Esophagus muscularis mucosa (tissue), 4 donors: ENCODE measurements around the gene TPCN1. TPM values are rescaled to one million over a fixed set of nuclear protein-coding genes. Genes with fewer than 3 reads are reported as not detected.

ENCODE experiments used
- DNase-seq: peaks from one replicate; pipeline ENCODE4 v3.0.0-alpha.2; 2017; ENCODE audit errors: extremely low spot score
- H3K27ac ChIP-seq, 4 donors: fragments of 200-600 bp; sonication (generic); replicated peaks in 1 of 4; 1 replicate in 3 of 4; 2 replicates in 1 of 4; pipeline ENCODE4 v1.5.1; 2016 to 2019; ENCODE audit warnings: mild to moderate bottlenecking in 1 of 4
- H3K27me3 ChIP-seq, 4 donors: fragments of 200-600 bp; sonication (generic); one replicate each; pipeline versions ENCODE4 v1.5.1 to v1.6.0; 2016 to 2019
- H3K36me3 ChIP-seq, 4 donors: fragments of 200-600 bp; sonication (generic); one replicate each; pipeline ENCODE4 v1.5.1; 2016 to 2019
- H3K4me1 ChIP-seq, 4 donors: fragments of 200-600 bp; sonication (generic); one replicate each; pipeline ENCODE4 v1.5.1; 2016 to 2019
- H3K4me3 ChIP-seq, 4 donors: fragments of 200-600 bp; sonication (generic); 1 replicate in 2 of 4; 2 replicates in 2 of 4; pipeline ENCODE4 v1.5.1; 2016 to 2019; ENCODE audit warnings: mild to moderate bottlenecking in 4 of 4, moderate library complexity in 1 of 4
- H3K9me3 ChIP-seq, 4 donors: fragments of 200-600 bp; sonication (generic); 1 replicate in 3 of 4; 2 replicates in 1 of 4; pipeline ENCODE4 v1.5.1; 2016 to 2019
- CTCF ChIP-seq, 3 experiments: fragments of 200-600 bp in 2 of 3; fragments of 450-650 bp in 1 of 3; sonication (generic) in 2 of 3; IDR thresholded peaks; one replicate each; pipeline ENCODE4 v1.5.1; 2017 to 2019; ENCODE audit warnings: antibody characterized with exemption in 3 of 3, mild to moderate bottlenecking in 2 of 3, moderate library complexity in 1 of 3
- EP300 ChIP-seq: sonication (generic); formaldehyde crosslinking; IDR thresholded peaks from one replicate; pipeline ENCODE4 v1.6.1; 2017; ENCODE audit warnings: antibody characterized with exemption
- POLR2A ChIP-seq: fragments of 450-650 bp; IDR thresholded peaks from one replicate; pipeline ENCODE4 v1.6.1; 2017; ENCODE audit warnings: antibody characterized with exemption, moderate library complexity, mild to moderate bottlenecking, low read depth
- POLR2AphosphoS5 ChIP-seq, 2 donors: sonication (generic); formaldehyde crosslinking; IDR thresholded peaks; one replicate each; pipeline ENCODE4 v1.6.1; 2017; ENCODE audit warnings: antibody characterized with exemption in 2 of 2
- WGBS: methylation state at CpG from one replicate; pipeline ENCODE4 v1.1.5; 2018; 5-methylcytosine and 5-hydroxymethylcytosine counted together
- intact Hi-C: fragments of 100-400 bp; cut with DNase I; formaldehyde crosslinking; loops from one replicate; pipeline ENCODE4 v1.15.1; 2023
- total RNA-seq, 4 donors: library from RNA; depleted of rRNA; stranded (reverse); fragments of >200 nt; gene quantifications; one replicate each; pipeline versions ENCODE4 v1.1.0 to v1.2.1, GENCODE V29; 2016

TPCN1 gene
- total RNA-seq: 10 to 100 TPM; 31.1 to 54.0 (median 34.5) TPM

- peak within 1 kb of the TSS; percentile 71 to 86 (median 79) for H3K4me3 ChIP-seq
Observed at GRCh38 chr12:113221181-113221996, at the start of gene TPCN1. TPCN1 (plus strand) TSS chr12:113221464; CDS start chr12:113226853, 5,389 bp downstream.

GRCh38 chr12:113171543-113171942, 49.7 kb upstream of the TPCN1 start:
- 96% methylated on average over 9 of the region's 9 CpGs for WGBS
- DNase-seq: no peak
- Histone ChIP-seq H3K36me3 (peaks cover 84 to 100% (median 99%) of the 10 kb centered on the region in 4 donors), H3K27ac (no peak overlapping the region), H3K4me1 (no peaks in the 10 kb centered on the region), H3K27me3 (peaks cover 0 to 6% (median 0%) of the 10 kb centered on the region in 4 donors), H3K4me3 (no peak overlapping the region), H3K9me3 (no peaks in the 10 kb centered on the region)
- intact Hi-C loops: loop anchor here (5.0 kb wide), 1 partner anchor 124 kb away; no protein-coding TSS in a partner anchor
- no peak for TF ChIP-seq POLR2A
- no peak for TF ChIP-seq EP300
- no peak for TF ChIP-seq CTCF (IDR thresholded peaks at IDR 0.05)
- no peak for TF ChIP-seq POLR2AphosphoS5 (IDR thresholded peaks at IDR 0.05)

More at GRCh38 chr12:113221181-113221996, at the start of gene TPCN1:
- no peaks in the 10 kb centered on the region for H3K27me3 ChIP-seq
- H3K4me1 ChIP-seq: peaks cover 29 to 53% (median 38%) of the 10 kb centered on the region in 4 donors
- H3K9me3 ChIP-seq: no peaks in the 10 kb centered on the region
- H3K27ac ChIP-seq: peak within 1 kb of the TSS; percentile 88 to 92 (median 90)
- TF ChIP-seq POLR2AphosphoS5 (IDR thresholded peaks at IDR 0.05): peak; percentile 93 to 97
- TF ChIP-seq POLR2A: peak; percentile 98
- no peak for TF ChIP-seq EP300
- TF ChIP-seq CTCF (IDR thresholded peaks at IDR 0.05): peak in 1 of 3 experiments; percentile 17
- under 1% methylated on average over 20 of the region's 68 CpGs for WGBS
- intact Hi-C loops: loop anchor here (2.0 kb wide), 1 partner anchor 35 kb away; no protein-coding TSS in a partner anchor
- DNase-seq: peak; percentile 100
- no peaks in the 10 kb centered on the region for H3K36me3 ChIP-seq

- peaks cover 91 to 100% (median 99%) of the 10 kb centered on the region in 4 donors for H3K36me3 ChIP-seq
- TF ChIP-seq CTCF (IDR thresholded peaks at IDR 0.05) (no peak), EP300 (no peak), POLR2A (no peak), POLR2AphosphoS5 (IDR thresholded peaks at IDR 0.05) (no peak)
- DNase-seq: no peak
- no peak overlapping the region for H3K4me3 ChIP-seq
- H3K27ac ChIP-seq: no peak overlapping the region
- 94% methylated on average over 20 of the region's 20 CpGs for WGBS
- peaks cover 0 to 6% (median 0%) of the 10 kb centered on the region in 4 donors for H3K27me3 ChIP-seq
- intact Hi-C loops: loop anchor here (5.0 kb wide), 1 partner anchor 125 kb away; no protein-coding TSS in a partner anchor
- H3K4me1 ChIP-seq: no peaks in the 10 kb centered on the region
- H3K9me3 ChIP-seq: peaks cover 0 to 3% (median 1%) of the 10 kb centered on the region in 4 donors
Observed at GRCh38 chr12:113172185-113172584, 49.1 kb upstream of the TPCN1 start.

GRCh38 chr12:113173081-113173698, 48.1 kb upstream of the TPCN1 start:
- no peak overlapping the region for H3K27ac ChIP-seq
- intact Hi-C loops: loop anchor here (5.0 kb wide), 1 partner anchor 126 kb away; no protein-coding TSS in a partner anchor
- H3K9me3 ChIP-seq: peaks cover 0 to 7% (median 3%) of the 10 kb centered on the region in 4 donors
- no peaks in the 10 kb centered on the region for H3K4me1 ChIP-seq
- H3K27me3 ChIP-seq: peaks cover 0 to under 1% (median 0%) of the 10 kb centered on the region in 4 donors
- TF ChIP-seq EP300 (no peak), POLR2AphosphoS5 (IDR thresholded peaks at IDR 0.05) (no peak)
- H3K4me3 ChIP-seq: no peak overlapping the region
- DNase-seq: no peak
- WGBS: 87% methylated on average over 7 of the region's 7 CpGs
- peaks cover 95 to 100% (median 99%) of the 10 kb centered on the region in 4 donors for H3K36me3 ChIP-seq
